ENCODE results near the gene WWOX. TPM values are rescaled to one million over a fixed set of nuclear protein-coding genes. Genes with fewer than 3 reads are reported as not detected.

WWOX gene
- total RNA-seq, 1 donor from 2014 or later: 9.5 TPM

DNA sequence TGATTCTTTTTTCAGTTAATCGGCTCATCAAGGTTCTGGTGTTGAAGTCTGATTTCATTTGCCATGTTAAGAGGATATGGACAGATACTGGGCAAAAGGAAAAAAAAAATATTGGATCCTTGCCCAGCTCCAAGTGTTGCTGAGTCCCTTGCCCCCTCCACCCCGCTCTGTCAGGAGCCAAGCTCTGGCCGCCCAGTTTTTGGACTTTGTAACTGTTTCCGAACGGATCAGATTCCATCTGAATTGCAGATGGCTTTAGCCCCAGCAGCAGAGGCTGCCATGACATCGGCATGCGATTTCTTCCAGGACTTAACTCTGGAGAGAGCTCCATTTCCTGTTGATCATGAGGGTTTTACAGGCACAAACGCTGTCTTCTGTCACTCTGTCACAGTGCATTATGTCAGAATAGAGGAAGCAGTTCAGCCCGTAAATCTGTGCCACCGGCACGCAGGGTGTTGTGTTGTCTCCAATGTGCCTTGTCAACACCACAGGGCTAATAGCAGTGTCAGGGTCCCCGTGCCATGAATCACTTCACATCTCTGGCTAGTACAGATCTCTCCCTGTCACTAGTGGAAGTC, 885.5 kb downstream of the WWOX start:
- DNase-seq (ENCODE audit: low read depth in 2 of 2): no peak

DNA sequence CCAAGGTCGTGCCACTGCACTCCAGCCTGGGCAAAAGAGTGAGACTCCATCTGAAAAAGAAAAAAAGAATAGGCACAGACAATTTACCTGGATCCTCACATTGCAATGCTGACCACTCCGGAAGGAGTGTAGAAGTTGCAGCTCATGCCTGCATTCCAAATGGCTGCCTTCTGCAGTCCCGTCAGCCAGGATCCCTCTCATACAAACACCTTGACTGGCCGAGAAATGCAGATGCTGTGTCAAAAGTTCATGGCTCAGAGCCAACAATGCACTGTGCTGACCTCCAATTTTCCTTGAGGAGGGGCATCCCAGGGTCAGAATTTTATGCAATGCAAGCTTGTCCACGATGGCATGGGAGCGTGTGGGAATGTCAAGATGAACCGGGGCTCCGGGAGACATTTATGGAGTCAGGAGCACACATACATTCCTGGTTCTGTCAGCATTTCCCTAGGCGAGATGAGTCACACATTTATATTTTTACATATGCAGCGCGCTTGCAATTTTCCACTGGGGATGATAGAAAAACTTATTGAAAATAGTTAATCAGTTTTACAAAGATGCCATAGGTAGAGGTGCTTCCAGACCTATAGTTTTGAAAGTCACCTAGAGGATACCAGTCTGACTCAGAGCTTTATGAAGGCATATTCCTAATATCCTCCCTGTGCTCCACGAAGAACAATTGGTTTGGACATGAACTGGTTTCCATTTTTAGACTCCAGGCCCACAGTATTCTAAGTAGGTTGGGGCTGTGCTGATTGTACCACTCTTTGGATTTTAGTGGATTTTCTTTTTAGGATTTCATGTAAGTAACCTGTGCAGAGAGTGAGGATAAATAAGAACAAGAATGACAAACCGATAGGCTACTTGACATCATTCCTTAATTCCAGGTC, 886.5 kb downstream of the WWOX start:
- no peak for DNase-seq (ENCODE audit: low read depth in 2 of 2)

DNA sequence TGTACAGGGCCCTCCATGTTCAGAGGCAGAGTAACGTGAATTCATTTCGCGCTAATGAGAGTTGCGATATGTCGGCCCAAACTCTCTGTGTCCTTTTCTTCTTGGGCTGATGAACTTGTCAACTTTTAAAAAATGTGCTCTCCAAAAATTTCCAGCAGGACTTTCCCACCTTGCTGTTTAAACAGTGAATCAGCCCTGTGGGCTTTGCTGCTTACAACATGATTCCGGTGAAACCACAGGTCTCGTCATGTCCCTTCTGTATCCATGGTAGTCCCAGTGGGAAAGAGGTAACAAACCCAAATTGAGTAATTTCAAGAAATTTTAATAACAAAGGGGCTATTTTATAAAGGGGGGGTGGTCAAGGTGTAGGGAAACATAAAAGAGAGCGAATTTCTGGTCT, 888.2 kb downstream of the WWOX start:
- no peak for DNase-seq (ENCODE audit: low read depth in 2 of 2)

DNA sequence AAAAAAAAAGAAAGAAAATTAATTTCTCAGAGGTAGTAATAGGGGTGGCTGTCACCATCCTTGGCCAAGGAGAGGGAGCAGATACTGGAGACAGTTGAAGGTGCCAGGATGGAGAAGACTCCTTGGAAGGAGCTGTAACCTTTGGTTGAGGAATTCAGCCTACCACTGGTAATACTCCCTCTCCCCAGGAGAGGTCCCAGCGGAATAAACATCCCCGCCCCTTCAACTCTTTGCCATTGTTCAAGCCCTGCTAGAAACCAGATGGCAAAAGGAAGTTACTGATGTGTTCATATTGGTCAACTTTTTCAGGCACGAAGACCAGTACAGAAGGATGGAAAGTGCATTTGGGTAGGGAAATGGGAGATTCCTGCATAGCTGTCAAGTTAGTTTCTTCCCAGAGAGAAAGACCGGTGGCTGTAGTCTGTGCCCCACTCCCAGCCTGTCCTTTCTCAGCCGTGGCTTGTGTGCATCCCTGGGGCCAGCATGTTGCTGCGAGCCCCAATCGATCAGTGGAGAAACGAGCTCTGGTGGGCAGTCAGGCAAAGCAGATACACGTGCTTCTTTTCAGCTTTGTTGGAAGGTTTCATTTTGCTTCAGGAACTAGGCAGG, 889.0 kb downstream of the WWOX start:
- DNase-seq (ENCODE audit: low read depth in 2 of 2): no peak

DNA sequence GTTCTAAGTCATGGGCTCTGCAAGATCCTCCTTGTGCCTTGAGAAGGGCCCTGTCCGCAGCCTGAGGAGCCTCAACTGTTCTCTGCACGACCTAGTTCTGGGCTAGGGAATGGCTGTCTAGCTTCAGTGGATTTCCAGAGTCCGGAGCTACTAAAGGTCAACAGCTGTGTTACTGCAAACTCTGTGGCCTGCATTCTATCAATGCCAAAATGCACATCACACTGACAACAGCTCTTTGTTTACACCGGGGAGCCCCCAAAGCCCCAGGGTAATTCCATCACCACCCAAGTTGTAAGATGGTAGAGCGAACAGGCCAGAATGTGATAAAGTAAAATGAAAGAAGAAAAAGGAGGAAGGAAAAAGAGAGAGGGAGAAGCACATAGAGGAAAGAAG, 890.9 kb downstream of the WWOX start:
- DNase-seq (ENCODE audit: low read depth in 2 of 2): no peak

DNA sequence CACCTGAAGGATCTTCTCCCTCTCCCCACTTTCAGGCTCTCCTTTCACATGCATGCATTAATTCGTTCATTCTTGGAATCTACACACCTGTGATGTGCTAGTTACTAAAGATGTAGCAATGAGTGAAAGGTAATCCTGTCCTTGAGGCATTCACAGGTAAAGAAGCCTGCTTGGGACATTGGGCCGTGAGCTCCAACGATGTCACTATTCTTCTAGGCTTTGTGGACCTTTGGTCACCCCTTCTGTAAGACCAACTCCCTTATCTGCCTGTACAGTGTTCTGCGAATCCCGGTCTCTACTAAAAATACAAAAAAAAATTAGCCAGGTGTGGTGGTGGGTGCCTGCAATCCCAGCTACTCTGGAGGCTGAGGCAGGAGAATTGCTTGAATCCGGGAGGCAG, 892.5 kb downstream of the WWOX start:
- no peak for DNase-seq (ENCODE audit: low read depth in 2 of 2)

DNA sequence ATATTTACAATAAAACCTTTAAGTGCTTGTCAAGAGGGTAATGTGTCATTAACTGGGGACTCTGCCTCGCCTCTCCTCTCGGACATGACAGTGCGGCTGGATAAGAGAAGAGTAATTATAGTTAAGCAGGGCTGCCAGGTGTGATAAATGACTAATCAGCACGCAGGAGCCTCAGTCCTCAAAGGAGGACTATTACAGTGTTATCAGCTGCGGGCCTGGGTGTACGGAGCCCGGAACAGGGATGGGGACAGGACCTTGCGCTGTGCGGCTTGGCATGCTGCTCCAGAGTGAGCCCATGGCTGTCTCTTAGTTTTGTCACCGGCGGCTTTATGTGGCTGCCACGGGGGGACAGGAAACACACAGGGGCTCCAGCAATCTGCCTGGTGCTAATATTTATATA, 893.9 kb downstream of the WWOX start:
- no peak for DNase-seq (ENCODE audit: low read depth in 2 of 2)

DNA sequence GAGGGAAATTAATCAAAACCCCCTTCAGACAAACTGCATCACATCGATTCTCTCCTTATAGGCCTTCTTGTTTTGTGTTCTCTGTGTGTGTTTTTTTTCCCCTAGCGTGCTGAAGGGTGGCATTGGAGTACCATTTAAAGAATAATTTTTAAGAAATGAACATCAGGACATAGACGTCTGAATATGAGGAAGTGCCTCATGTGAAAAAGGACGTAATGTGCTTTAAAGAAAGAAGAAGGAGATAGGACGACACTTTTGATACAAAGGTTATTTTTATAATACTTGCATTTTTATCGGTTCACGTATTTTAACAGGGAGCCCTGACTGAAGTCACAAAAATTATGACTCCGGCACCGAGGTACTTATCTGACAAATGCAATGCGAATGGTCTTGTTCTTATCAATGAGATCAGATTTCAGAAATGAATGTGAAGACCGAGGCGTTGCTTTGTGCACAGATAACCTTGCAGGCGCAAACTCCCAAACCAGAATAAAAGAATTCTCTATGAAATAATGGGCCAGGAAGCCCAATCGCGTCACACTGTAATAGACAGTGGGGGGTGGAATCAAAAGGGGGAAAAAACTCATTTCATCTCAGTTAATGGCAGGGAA, 894.8 kb downstream of the WWOX start:
- DNase-seq (ENCODE audit: low read depth in 2 of 2): no peak

DNA sequence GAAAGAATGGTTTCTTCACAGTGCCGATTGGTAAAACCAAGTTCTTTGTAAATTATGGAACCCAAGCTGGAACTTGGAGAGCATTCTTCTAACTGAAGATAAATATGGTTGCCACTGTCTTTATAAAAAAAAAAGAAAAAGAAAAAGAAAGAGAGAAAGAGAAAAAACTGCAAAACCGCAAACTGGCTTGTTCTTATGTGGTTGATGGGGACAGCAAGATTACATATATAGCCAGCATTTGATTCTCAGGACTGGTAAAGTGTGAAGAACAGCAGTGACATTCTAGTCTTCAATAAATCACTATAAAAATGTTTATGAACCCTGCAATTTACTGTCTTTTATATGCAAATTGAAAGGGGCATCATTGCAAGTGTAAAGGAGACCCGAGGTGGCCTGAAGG, 896.0 kb downstream of the WWOX start:
- no peak for DNase-seq (ENCODE audit: low read depth in 2 of 2)

DNA sequence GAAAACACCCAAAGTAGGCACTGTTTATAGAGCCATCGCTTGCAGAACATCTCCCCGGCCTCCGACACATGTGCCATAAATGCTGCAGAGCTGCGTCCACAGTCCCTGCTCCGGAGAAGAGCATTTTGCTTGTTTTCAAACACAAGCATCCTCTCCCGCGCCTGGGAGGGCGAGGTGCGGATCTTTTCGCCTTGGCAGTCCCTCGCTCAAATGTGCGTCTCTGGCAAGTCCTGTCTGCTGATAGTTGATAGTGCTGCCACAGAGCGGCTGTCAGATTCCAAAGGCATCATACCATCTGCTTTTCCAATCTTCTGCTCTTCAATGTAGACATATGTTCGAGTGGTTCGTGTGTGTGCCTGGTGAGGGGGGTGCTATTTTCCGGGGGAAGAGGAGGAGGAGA, 897.3 kb downstream of the WWOX start:
- DNase-seq (ENCODE audit: low read depth in 2 of 2): no peak

DNA sequence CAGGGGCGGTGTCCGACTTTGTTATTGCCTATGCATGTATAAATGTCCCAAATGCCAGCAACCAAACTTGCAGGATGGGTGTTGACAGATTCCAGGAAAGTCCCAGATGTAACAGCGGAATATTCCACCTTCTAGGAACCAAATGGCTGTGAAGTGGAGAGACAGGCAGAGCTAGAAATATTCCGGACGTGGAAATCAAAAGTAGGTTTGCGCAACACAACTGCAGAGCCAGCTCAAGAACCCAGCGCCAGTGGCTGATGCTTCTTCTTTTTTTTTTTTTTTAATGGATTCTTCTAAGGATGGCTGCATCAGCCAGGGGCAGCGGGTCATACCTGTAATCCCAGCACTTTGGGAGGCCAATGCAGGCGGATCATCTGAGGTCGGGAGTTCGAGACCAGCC, 899.4 kb downstream of the WWOX start:
- DNase-seq (ENCODE audit: low read depth in 2 of 2): no peak

DNA sequence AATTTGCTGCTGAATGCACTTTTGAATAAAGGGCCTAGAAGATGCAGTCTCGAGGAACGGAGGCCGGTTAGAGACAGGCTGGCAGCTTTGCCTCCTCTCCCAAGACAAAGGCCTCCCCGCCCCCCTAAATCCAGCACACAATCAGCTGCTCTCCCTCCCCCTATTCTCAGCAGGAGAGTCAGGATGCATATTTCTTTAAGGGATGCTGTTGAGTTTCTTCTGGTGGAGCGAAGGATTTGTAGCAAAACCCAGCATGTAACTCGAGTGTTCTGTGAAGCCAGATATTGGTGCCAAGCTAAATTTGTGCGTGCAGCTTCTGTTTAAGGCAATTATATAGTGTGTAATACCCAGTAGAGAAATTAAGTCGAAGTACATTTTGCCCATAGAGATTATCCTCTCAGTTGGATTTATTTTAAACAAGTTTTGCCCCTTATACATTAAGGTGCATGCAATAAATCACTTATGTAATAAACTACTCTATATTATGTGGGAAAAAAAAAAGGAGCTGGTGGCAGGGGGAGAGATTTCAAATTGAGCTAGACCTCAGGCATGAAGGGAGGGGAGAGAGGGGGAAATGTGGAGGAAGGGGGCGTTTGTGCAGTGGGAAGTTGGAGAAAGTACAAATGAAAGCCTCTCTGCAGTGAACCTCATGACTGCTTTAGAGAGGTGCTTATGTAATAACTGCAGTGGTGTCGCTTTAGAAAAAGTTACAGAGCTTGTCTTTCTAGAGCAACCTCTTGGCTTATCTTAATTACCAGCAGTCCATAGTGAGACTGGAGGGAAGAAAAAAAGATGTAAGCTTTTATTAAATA, 901.9 kb downstream of the WWOX start:
- no peak for DNase-seq (ENCODE audit: low read depth in 2 of 2)

DNA sequence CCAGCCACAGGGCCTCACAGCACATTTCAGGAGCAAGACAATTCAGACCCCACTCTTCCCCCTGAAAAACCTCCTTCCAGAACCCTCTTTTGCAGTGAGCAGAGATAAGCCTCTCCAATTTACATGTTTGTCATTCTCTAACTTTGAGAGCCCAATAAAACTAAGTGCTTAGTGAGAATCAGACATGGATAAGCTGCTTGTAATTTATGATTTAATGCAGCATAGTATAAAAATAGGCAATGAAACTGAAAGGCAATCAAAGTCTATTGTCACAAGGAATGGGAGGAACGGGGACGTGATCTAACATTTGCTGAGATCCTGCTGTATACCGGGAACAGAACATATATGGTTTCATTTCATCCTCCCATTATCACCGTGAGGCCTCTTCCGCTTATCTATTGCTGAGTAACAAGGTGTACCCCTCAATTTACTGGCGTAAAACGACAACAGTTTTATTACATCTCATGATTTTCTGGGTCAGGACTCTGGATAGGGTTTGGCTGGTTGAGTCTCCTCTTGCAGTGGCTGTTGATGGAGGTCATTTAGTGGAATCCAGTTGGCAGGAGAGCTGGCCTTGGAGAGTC, 903.7 kb downstream of the WWOX start:
- no peak for DNase-seq (ENCODE audit: low read depth in 2 of 2)

DNA sequence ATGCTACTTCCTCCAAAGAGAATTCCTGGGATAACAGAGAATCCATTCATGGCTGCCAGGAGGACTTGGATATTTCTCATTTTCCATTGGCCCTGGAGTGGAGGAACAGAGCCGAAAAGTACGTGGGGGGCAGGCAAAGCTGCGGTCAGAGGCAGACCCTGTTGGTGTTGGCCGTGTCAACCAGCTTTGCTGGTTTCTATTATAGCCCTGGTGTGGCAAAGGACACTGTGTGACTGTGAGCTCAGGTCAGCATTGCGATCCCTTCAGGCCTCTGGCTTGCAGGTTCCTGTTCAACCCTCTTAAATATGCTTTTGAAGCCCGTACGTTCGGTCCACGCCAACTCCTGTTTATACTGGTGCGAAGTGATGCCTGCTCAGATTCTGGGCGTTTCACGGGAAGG, 904.9 kb downstream of the WWOX start:
- no peak for DNase-seq (ENCODE audit: low read depth in 2 of 2)

DNA sequence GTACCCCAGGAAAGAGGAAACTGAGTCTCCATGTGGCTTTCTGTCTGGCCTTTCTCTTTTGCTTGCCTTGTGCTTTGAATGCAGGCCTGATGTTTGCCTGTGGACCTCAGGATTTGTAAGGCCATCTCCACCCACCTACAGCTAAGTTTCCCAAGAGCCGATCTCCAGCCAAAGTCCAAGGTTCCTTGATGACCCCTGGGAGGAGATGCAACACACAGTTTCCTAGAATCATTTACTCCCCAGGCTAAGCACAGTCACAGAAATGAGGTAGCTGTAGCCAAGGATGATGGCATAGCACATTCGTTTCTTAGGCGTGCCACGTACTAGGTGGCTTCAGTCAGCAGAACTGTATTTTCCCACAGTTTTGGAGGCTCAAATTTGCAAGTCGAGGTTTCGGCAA, 905.6 kb downstream of the WWOX start:
- no peak for DNase-seq (ENCODE audit: low read depth in 2 of 2)

DNA sequence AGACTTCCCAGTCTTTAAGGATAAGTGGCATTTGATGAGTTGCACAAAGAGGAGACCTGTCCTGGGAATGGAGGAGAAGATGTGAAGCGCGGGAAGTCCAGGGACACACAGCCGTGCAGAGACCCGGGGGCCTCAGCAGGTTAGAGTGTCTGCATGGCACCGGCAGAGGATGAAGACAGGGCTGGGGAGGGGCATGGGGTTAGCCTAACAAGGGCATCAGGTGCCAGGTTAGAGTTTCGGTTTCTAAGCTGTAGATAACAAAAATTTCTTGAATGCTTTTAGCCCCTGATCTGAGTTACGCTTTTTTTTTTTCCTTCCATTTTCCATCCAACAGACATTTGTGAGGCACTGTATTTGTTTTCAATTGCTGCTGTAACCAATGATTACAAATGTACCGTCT, 906.8 kb downstream of the WWOX start:
- DNase-seq (ENCODE audit: low read depth in 2 of 2): no peak

DNA sequence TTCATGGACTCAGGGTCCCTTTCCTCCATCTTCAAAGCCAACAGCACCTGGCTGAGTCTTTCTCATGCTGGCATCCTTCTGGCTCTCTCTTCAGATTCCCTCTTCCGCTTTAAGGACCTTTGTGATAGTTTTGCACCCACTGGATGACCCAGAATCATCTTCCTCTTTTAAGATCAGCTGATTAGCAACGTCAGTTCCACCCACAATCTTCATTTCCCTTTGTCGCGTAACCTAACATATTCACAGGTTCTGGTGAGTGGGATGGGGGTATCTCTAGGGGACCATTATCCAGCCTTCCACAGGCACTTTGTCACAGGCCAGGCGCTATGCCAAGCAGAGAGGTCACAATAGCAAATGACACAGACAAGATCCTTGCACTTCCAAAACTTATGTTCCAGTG, 907.3 kb downstream of the WWOX start:
- DNase-seq (ENCODE audit: low read depth in 2 of 2): no peak

DNA sequence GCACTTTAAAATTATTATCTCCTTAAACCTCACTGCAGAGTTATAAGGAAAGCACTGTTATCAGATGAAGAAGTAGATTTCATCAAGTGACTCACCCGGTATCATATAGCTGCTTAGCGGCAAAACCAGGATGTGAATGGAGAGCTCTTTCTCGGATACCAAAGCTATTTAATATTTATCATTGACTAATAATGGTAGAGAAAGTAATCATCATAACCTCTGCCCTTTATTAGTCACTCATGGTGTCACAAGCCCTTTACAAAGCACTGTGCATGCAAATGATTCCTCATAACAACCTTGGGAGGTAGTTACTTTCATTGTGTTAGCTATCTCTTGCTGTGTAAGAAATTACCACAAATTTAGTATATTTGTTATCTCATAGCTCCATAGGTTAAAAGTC, 908.2 kb downstream of the WWOX start:
- DNase-seq (ENCODE audit: low read depth in 2 of 2): no peak

DNA sequence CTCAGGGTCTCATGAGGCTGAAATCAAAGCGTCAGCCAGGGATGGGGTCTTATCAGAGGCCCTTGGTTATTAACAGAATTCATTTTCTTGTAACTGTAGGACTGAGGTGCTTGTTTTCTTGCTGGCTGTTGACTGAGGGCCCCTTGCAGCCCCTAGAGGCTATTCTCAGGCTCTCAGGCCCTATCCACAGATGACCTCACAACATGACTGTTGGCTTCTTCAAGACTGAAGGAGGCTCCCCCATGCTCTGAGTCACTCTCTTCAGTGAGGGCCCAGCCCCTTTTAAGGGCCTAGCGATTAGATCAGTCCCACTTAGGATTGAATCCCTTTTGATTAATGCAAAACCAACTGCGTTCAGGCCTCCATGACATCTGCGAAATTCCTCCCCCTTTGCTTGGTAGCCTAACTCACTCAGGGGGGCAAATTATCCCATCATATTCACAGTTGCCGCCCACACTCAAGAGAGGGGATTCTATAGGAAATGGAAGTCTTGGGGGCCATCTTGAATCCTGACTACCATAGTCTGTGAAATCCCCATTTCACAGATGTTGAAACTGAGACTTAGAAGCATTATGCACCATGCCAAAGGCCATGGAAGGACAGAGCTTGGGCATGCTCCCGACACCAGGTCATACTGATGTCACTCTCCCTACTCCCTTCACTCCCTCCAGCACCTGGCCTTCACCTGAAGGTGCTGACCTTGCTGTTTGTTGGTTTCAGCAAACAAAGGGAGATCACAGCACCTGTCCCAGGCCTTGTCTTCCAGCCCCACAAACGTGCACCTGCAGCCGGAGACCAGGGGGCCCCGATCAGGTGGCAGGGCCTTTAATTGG, 908.8 kb downstream of the WWOX start:
- no peak for DNase-seq (ENCODE audit: low read depth in 2 of 2)

DNA sequence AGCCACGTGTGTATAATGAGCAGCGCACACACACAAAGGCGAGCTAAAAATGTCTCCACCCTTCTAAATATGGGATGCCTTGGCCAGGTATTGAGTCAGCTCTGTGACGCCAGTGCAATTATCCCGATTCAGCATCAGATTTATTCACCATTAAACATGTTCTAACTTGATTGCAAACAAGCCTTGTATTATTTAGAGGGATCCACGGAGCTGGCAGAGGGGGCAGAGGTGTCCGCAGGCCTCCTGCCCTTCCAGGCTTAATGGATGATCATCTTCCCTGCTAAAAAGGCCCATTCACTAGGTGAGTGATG, 909.4 kb downstream of the WWOX start:
- DNase-seq (ENCODE audit: low read depth in 2 of 2): no peak

DNA sequence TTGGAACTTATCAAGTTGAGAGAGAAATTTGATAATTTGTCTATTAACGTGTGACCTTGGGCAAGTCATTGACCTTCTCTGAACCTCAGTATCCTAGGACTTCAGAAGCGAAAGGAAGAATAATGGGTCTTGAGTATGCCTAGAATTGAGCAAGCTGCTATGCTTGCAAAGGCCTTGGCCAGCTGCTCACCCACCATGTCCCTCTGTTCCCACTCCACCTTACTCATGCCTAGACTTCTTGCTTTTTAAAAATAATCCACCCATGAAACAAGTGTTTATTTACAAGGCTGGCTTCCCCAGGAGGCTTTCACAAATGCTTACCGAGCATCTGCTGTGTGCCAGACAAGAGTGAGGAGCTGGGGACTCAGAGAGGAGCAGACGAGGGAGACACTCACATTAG, 910.4 kb downstream of the WWOX start:
- DNase-seq (ENCODE audit: low read depth in 2 of 2): no peak
